IMR-90 (cell line): Measurements from ENCODE around the gene APPL2. TPM values are rescaled to one million over a fixed set of nuclear protein-coding genes. Genes with fewer than 3 reads are reported as not detected.

Source experiments
- ATAC-seq: fragments of 200-7000 bp; cut with Tn5 transposase; 2 replicates; pipeline ENCODE4 v1.9.1; 2020; ENCODE audit warnings: low read depth, mild to moderate bottlenecking, moderate library complexity
- BruUV-seq: library from RNA; stranded (reverse); fragments of 400-500 nt; replicated peaks from 2 replicates; lab custom pipeline; 2021; lab: Mats Ljungman, UMichigan
- CTCF ChIA-PET: fragments of 300-600 bp; formaldehyde crosslinking; extraction: SDS; loops from one replicate; lab custom pipeline; 2021; ENCODE audit warnings: antibody characterized with exemption; lab: Yijun Ruan, JAX
- POLR2A ChIA-PET: fragments of 300-600 bp; sonication (Branson Sonifier 250); formaldehyde crosslinking; loops from one replicate; lab custom pipeline; 2022; ENCODE audit warnings: antibody characterized with exemption; ENCODE audit not compliant: unreplicated experiment; lab: Charles Lee
- DNase-seq: peaks from one replicate; pipeline ENCODE4 v3.0.0; 2013
- H2AFZ ChIP-seq: replicated peaks from 2 replicates; pipeline ENCODE3; 2013; ENCODE audit warnings: low read length, mild to moderate bottlenecking; ENCODE audit not compliant: poor library complexity
- H2AK5ac ChIP-seq: 2 replicates; pipeline ENCODE4 v1.6.1; 2013; ENCODE audit warnings: low read depth, low read length, inconsistent platforms
- H2AK9ac ChIP-seq: replicated peaks from 2 replicates; pipeline ENCODE3; 2013; ENCODE audit warnings: mild to moderate bottlenecking, low read depth, low read length, moderate library complexity; ENCODE audit not compliant: poor library complexity
- H2BK120ac ChIP-seq: 2 replicates; pipeline ENCODE4 v1.6.1; 2013; ENCODE audit warnings: low read depth, low read length, inconsistent platforms
- H2BK15ac ChIP-seq: 3 replicates; pipeline ENCODE4 v1.6.1; 2013; ENCODE audit warnings: low read depth, low read length, inconsistent platforms
- H2BK20ac ChIP-seq: 2 replicates; pipeline ENCODE4 v1.6.1; 2013; ENCODE audit warnings: low read depth, mild to moderate bottlenecking, inconsistent platforms, low read length, moderate library complexity
- H2BK5ac ChIP-seq: 2 replicates; pipeline ENCODE4 v1.6.1; 2013; ENCODE audit warnings: mild to moderate bottlenecking, low read depth, low read length, inconsistent platforms; ENCODE audit not compliant: poor library complexity, severe bottlenecking
- H3K14ac ChIP-seq: replicated peaks from 2 replicates; pipeline ENCODE4 v1.6.1; 2013; ENCODE audit warnings: low read depth, low read length, inconsistent platforms
- H3K18ac ChIP-seq: 2 replicates; pipeline ENCODE4 v1.6.1; 2013; ENCODE audit warnings: low read depth, low read length, control low read depth
- H3K23ac ChIP-seq: 2 replicates; pipeline ENCODE4 v1.6.1; 2013; ENCODE audit warnings: low read depth, low read length, inconsistent platforms
- H3K27ac ChIP-seq: 2 replicates; pipeline ENCODE4 v1.5.1; 2013; ENCODE audit warnings: mild to moderate bottlenecking, control low read depth, low read length; ENCODE audit not compliant: insufficient read depth
- H3K27me3 ChIP-seq: 2 replicates; pipeline ENCODE4 v1.6.1; 2013; ENCODE audit warnings: low read length; ENCODE audit not compliant: control insufficient read depth, insufficient read depth
- H3K36me3 ChIP-seq: 2 replicates; pipeline ENCODE4 v1.6.1; 2013; ENCODE audit warnings: low read length, mixed read lengths; ENCODE audit not compliant: control insufficient read depth, insufficient read depth
- H3K4ac ChIP-seq: 2 replicates; pipeline ENCODE4 v1.6.1; 2013; ENCODE audit warnings: low read depth, low read length, inconsistent platforms
- H3K4me1 ChIP-seq: 2 replicates; pipeline ENCODE4 v1.6.1; 2013; ENCODE audit warnings: low read length, mixed read lengths; ENCODE audit not compliant: control insufficient read depth, insufficient read depth
- H3K4me2 ChIP-seq: 2 replicates; pipeline ENCODE4 v1.6.1; 2013; ENCODE audit warnings: low read depth, mild to moderate bottlenecking, control low read depth, low read length, moderate library complexity
- H3K4me3 ChIP-seq: 2 replicates; pipeline ENCODE4 v1.5.1; 2013; ENCODE audit warnings: low read depth, mild to moderate bottlenecking, control low read depth, low read length, moderate library complexity; ENCODE audit not compliant: insufficient read depth
- H3K56ac ChIP-seq: 2 replicates; pipeline ENCODE4 v1.6.1; 2013; ENCODE audit warnings: low read length, inconsistent platforms; ENCODE audit not compliant: insufficient read depth; ENCODE audit errors: extremely low read depth
- H3K79me1 ChIP-seq, 2 experiments: 2 replicates each; pipeline ENCODE4 v1.6.1; 2013; ENCODE audit warnings: low read length in 2 of 2, inconsistent platforms in 1 of 2, low read depth in 1 of 2
- H3K9ac ChIP-seq: 2 replicates; pipeline ENCODE4 v1.6.1; 2013; ENCODE audit warnings: low read depth, low read length, control low read depth
- H3K9me1 ChIP-seq: 2 replicates; pipeline ENCODE4 v1.6.1; 2013; ENCODE audit warnings: low read length, inconsistent platforms; ENCODE audit not compliant: insufficient read depth
- H3K9me3 ChIP-seq: 2 replicates; pipeline ENCODE4 v1.6.1; 2013; ENCODE audit warnings: low read length; ENCODE audit not compliant: control insufficient read depth, insufficient read depth
- H4K20me1 ChIP-seq: 2 replicates; pipeline ENCODE4 v1.6.1; 2013; ENCODE audit warnings: low read length, inconsistent platforms; ENCODE audit not compliant: insufficient read depth
- H4K5ac ChIP-seq: 2 replicates; pipeline ENCODE4 v1.6.1; 2013; ENCODE audit warnings: mild to moderate bottlenecking, low read depth, low read length, control low read depth
- H4K8ac ChIP-seq, 2 experiments: 2 replicates each; pipeline ENCODE4 v1.6.1; 2013; ENCODE audit warnings: low read depth in 2 of 2, low read length in 2 of 2, control low read depth in 1 of 2, inconsistent platforms in 1 of 2
- H4K91ac ChIP-seq: 2 replicates; pipeline ENCODE4 v1.6.1; 2013; ENCODE audit warnings: low read depth, low read length, inconsistent platforms; ENCODE audit not compliant: insufficient read depth
- BHLHE40 ChIP-seq: fragments of 150-350 bp; IDR thresholded peaks from 2 replicates; pipeline ENCODE4 v1.6.1; 2016; ENCODE audit warnings: mild to moderate bottlenecking, low read depth, low read length
- CEBPB ChIP-seq: IDR thresholded peaks from 2 replicates; pipeline ENCODE4 v1.6.1; 2012; ENCODE audit warnings: low read depth, low read length, improper control_type of control experiment
- CHD1 ChIP-seq: IDR thresholded peaks from 2 replicates; pipeline ENCODE4 v1.6.1; 2012; ENCODE audit warnings: low read depth, low read length, improper control_type of control experiment
- CTCF ChIP-seq: conservative IDR thresholded peaks from 2 replicates; pipeline ENCODE4 v1.5.1; 2012; ENCODE audit warnings: mild to moderate bottlenecking, low read depth, low read length, improper control_type of control experiment
- ELK1 ChIP-seq: fragments of 150-350 bp; IDR thresholded peaks from 2 replicates; pipeline ENCODE4 v1.6.1; 2016; ENCODE audit warnings: low read depth, mild to moderate bottlenecking, low read length, moderate library complexity, borderline replicate concordance
- FOS ChIP-seq: fragments of 150-350 bp; IDR thresholded peaks from 2 replicates; pipeline ENCODE4 v1.6.1; 2016; ENCODE audit warnings: low read depth, low read length
- MAFK ChIP-seq: IDR thresholded peaks from 2 replicates; pipeline ENCODE4 v1.6.1; 2012; ENCODE audit warnings: low read depth, low read length, improper control_type of control experiment
- MAZ ChIP-seq: IDR thresholded peaks from 2 replicates; pipeline ENCODE4 v1.6.1; 2012; ENCODE audit warnings: low read depth, mild to moderate bottlenecking, low read length, improper control_type of control experiment, moderate library complexity, borderline replicate concordance
- MXI1 ChIP-seq: IDR thresholded peaks from 2 replicates; pipeline ENCODE4 v1.6.1; 2012; ENCODE audit warnings: low read depth, mild to moderate bottlenecking, low read length, moderate library complexity, borderline replicate concordance
- NFE2L2 ChIP-seq: fragments of 150-350 bp; IDR thresholded peaks from 2 replicates; pipeline ENCODE4 v1.6.1; 2016; ENCODE audit warnings: low read depth, mild to moderate bottlenecking, low read length
- POLR2A ChIP-seq: IDR thresholded peaks from 2 replicates; pipeline ENCODE4 v1.6.1; 2012; ENCODE audit warnings: mild to moderate bottlenecking, low read depth, low read length
- RAD21 ChIP-seq: IDR thresholded peaks from 2 replicates; pipeline ENCODE4 v1.6.1; 2012; ENCODE audit warnings: low read length, improper control_type of control experiment
- RCOR1 ChIP-seq: IDR thresholded peaks from 2 replicates; pipeline ENCODE4 v1.6.1; 2012; ENCODE audit warnings: mild to moderate bottlenecking, low read length, improper control_type of control experiment; ENCODE audit not compliant: insufficient replicate concordance
- SMC3 ChIP-seq: fragments of 150-350 bp; IDR thresholded peaks from 2 replicates; pipeline ENCODE4 v1.6.1; 2016; ENCODE audit warnings: low read depth, mild to moderate bottlenecking, antibody characterized with exemption, low read length, moderate library complexity
- USF2 ChIP-seq: fragments of 150-350 bp; IDR thresholded peaks from 2 replicates; pipeline ENCODE4 v1.6.1; 2017; ENCODE audit warnings: mild to moderate bottlenecking, antibody characterized with exemption, low read length, low read depth
- WGBS, 2 experiments: methylation state at CpG; one replicate each; pipeline versions ENCODE4 v1.1.5 to v1.1.7; 2013; ENCODE audit warnings: missing lambda C conversion rate in 2 of 2; ENCODE audit not compliant: insufficient read length in 1 of 2; ENCODE audit errors: extremely low coverage in 2 of 2; 5-methylcytosine and 5-hydroxymethylcytosine counted together
- dilution Hi-C: fragments of 300-500 bp; cut with HindIII; formaldehyde crosslinking; loops from one replicate; pipeline ENCODE4 v1.14.3; 2018; ENCODE audit warnings: low sequenced_read_pairs; ENCODE audit not compliant: unreplicated experiment
- in situ Hi-C: fragments of 300-500 bp; cut with MboI; formaldehyde crosslinking; loops from 3 replicates; pipeline ENCODE4 v1.14.3; 2019; ENCODE audit warnings: low sequenced_read_pairs, inconsistent platforms, mixed read lengths
- intact Hi-C: fragments of 100-400 bp; cut with micrococcal nuclease; formaldehyde crosslinking; loops from 2 replicates; pipeline ENCODE4 v1.10.0; 2022
- polyA plus RNA-seq, 3 experiments: library from polyadenylated mRNA; depleted of rRNA; stranded (reverse); fragments of >200 nt; gene quantifications; 2 replicates each; pipeline ENCODE4 v1.2.3, GENCODE V29; 2012; ENCODE audit warnings: low replicate concordance in 1 of 3
- total RNA-seq: library from RNA; depleted of rRNA; stranded (reverse); fragments of >200 nt; gene quantifications from 2 replicates; pipeline ENCODE4 v1.2.3, GENCODE V29; 2012

APPL2 gene
- total and polyA plus RNA-seq, 2 of the 4 experiments (the other 2 are of a cell fraction): 42.3 to 65.8 TPM

DNA sequence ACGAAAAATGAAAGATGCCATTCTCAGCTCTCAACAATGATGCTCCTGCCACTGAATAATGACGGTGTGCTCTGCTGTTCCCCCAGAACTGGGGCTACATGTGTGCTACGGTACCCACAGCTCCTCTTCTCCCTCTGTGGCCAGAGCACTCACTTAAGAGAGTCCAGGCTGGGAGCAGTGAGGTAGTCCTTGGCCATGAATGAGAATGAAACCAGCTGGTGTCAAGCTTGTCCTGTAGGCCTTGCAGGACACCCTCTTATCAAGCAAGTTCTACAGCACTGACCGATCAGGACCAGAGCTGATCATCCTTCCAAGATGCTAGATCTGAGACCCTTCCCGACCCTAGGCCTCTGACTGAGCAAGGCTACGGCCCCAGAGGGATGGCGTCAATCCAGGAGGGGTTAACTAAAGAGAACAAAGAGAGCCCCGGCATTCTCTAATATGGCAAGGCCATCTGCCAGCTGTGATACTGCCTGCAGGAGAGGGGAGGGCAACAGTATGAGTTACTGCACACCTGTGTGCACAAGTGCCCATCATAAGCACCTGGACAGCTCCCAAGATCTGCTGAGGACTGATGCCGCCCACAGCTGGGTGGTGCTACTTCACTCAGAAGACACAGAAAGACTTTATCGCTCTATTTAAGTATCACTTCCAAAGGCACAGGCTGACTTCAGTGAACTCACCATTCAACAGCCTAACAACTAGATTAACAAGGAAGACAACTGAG lies 30.5 kb downstream of the APPL2 start:
- peaks cover 10% of the 10 kb centered on the region for H3K4me1 ChIP-seq
- H3K79me1 ChIP-seq: peaks cover 17 to 72% of the 10 kb centered on the region in 2 experiments
- no peak overlapping the region for H3K4me2 ChIP-seq
- no peak overlapping the region for H4K5ac ChIP-seq
- H3K23ac ChIP-seq: no peak overlapping the region
- no peak overlapping the region for H2BK15ac ChIP-seq
- H2BK120ac ChIP-seq: no peak overlapping the region
- H2AK5ac ChIP-seq: peak overlapping the region; percentile 57
- in situ Hi-C loops: loop anchor here (25.0 kb wide), 1 partner anchor 182 kb away; no protein-coding TSS in a partner anchor
- no peak overlapping the region for H4K8ac ChIP-seq
- H3K27ac ChIP-seq: no peak overlapping the region
- no peaks in the 10 kb centered on the region for H4K20me1 ChIP-seq
- no peaks in the 10 kb centered on the region for H3K9me3 ChIP-seq
- peak overlapping the region; percentile 6; the same call in 1 of the 2 replicates for H3K4ac ChIP-seq
- 100% methylated on average over 3 of the region's 10 CpGs; no CpG with 5 or more reads in 1 of the 2 experiments for WGBS, 2 experiments
- H2AFZ ChIP-seq: no peak overlapping the region
- ATAC-seq (no peak), DNase-seq (no peak)
- H3K14ac ChIP-seq: 0 out of 2 replicates have a peak overlapping the region, but pooled peaks have one; percentile 54
- no peak overlapping the region for H2AK9ac ChIP-seq
- H3K4me3 ChIP-seq: no peak overlapping the region
- H3K27me3 ChIP-seq: no peaks in the 10 kb centered on the region
- no peak overlapping the region for H3K18ac ChIP-seq
- no peak overlapping the region for H4K91ac ChIP-seq
- dilution Hi-C loops: no loop called here
- H3K9me1 ChIP-seq: peaks cover 16% of the 10 kb centered on the region
- no peak overlapping the region for H3K9ac ChIP-seq
- no TSS peak for BruUV-seq
- POLR2A ChIA-PET: interaction anchor here (1.0 kb wide), 1 partner anchor 19 kb away, joined by 5 read pairs; no protein-coding TSS in a partner anchor
- intact Hi-C loops: no loop called here
- no peak overlapping the region for H2BK20ac ChIP-seq
- no peak overlapping the region for H3K56ac ChIP-seq
- peak overlapping the region; percentile 15 for H2BK5ac ChIP-seq
- peaks cover 56% of the 10 kb centered on the region for H3K36me3 ChIP-seq
- CTCF ChIA-PET: no interaction called here
- no peak for TF ChIP-seq MAFK
- TF ChIP-seq CHD1: no peak
- no peak for TF ChIP-seq CTCF
- TF ChIP-seq ELK1: no peak
- no peak for TF ChIP-seq NFE2L2
- TF ChIP-seq BHLHE40: no peak
- TF ChIP-seq FOS: no peak
- no peak for TF ChIP-seq USF2
- no peak for TF ChIP-seq RCOR1
- TF ChIP-seq SMC3: no peak
- TF ChIP-seq POLR2A: no peak
- TF ChIP-seq RAD21: no peak
- TF ChIP-seq MXI1: no peak
- no peak for TF ChIP-seq CEBPB
- no peak for TF ChIP-seq MAZ
